HAP-1 (cell line): ENCODE data around the gene NOL9.
"Not testable (repeated sequence)": the region's sequence is repeated elsewhere in the genome, so short reads cannot be mapped to it uniquely, and the experiment has no call there.

Experiments
- DNase-seq, 2 experiments: peaks; one replicate each; pipeline ENCODE4 v3.0.0-alpha.2; 2016 to 2020; ENCODE audit warnings: low spot score in 2 of 2
- H3K27me3 ChIP-seq: fragments of 250-450 bp; sonication (Bioruptor Pico); 2 replicates; pipeline ENCODE4 v1.5.1; 2020; ENCODE audit warnings: low read depth, mild to moderate bottlenecking, moderate library complexity
- H3K36me3 ChIP-seq: fragments of 250-450 bp; sonication (Bioruptor Pico); replicated peaks from 2 replicates; pipeline ENCODE4 v1.5.1; 2020; ENCODE audit warnings: mild to moderate bottlenecking
- H3K4me1 ChIP-seq: fragments of 250-450 bp; sonication (Bioruptor Pico); 2 replicates; pipeline ENCODE4 v1.5.1; 2020; ENCODE audit warnings: mild to moderate bottlenecking
- H3K4me3 ChIP-seq: fragments of 250-450 bp; sonication (Bioruptor Pico); 2 replicates; pipeline ENCODE4 v1.5.1; 2020; ENCODE audit warnings: mild to moderate bottlenecking, moderate library complexity
- H3K9me3 ChIP-seq: fragments of 250-450 bp; sonication (Bioruptor Pico); 2 replicates; pipeline ENCODE4 v1.5.1; 2020; ENCODE audit warnings: mild to moderate bottlenecking, moderate library complexity
- in situ Hi-C: fragments of 300-500 bp; cut with MboI; formaldehyde crosslinking; loops from 3 replicates; pipeline ENCODE4 v1.14.3; 2020; ENCODE audit warnings: low sequenced_read_pairs, inconsistent platforms, mixed read lengths

NOL9 gene

GRCh38 chr1:6554031-6554906, at the start of gene NOL9:
Gene NOL9 (minus strand): TSS chr1:6554513. CDS start chr1:6554502, 11 bp downstream.
- Histone ChIP-seq H3K4me3 (peak within 1 kb of the TSS; percentile 98), H3K9me3 (no peaks in the 10 kb centered on the region)

GRCh38 chr1:6603238-6603914, 49.1 kb upstream of the NOL9 start:
- no peak for DNase-seq
- Histone ChIP-seq H3K36me3 (peaks cover 10% of the 10 kb centered on the region), H3K27me3 (no peaks in the 10 kb centered on the region), H3K9me3 (no peaks in the 10 kb centered on the region), H3K4me3 (peak overlapping the region; percentile 71), H3K4me1 (peaks cover 9% of the 10 kb centered on the region)
- in situ Hi-C loops = no loop called here

More at GRCh38 chr1:6554031-6554906, at the start of gene NOL9:
- Histone ChIP-seq H3K27me3 (no peaks in the 10 kb centered on the region), H3K36me3 (peaks cover 26% of the 10 kb centered on the region), H3K4me1 (peaks cover 4% of the 10 kb centered on the region; the same call in 1 of the 2 replicates)
- peak; percentile 88 to 96 for DNase-seq
- in situ Hi-C loops = no loop called here

- peak within 1 kb of the TSS; percentile 71 for H3K4me3 ChIP-seq
- DNase-seq = peak; percentile 79 to 84
- H3K36me3 ChIP-seq = peaks cover 16% of the 10 kb centered on the region
- in situ Hi-C loops = no loop called here
- no peaks in the 10 kb centered on the region for H3K9me3 ChIP-seq
- H3K27me3 ChIP-seq = no peaks in the 10 kb centered on the region
- H3K4me1 ChIP-seq = peaks cover 9% of the 10 kb centered on the region
Observed at GRCh38 chr1:6602669-6603237, 48.4 kb upstream of the NOL9 start, which contains the start of gene KLHL21. Gene KLHL21 (minus strand): TSS chr1:6602869. CDS start chr1:6602817, 52 bp downstream.

GRCh38 chr1:6601923-6602668, 47.8 kb upstream of the NOL9 start:
- in situ Hi-C loops = no loop called here
- Histone ChIP-seq H3K4me3 (peak overlapping the region; percentile 71), H3K4me1 (peaks cover 9% of the 10 kb centered on the region), H3K9me3 (no peaks in the 10 kb centered on the region), H3K27me3 (no peaks in the 10 kb centered on the region), H3K36me3 (peaks cover 23% of the 10 kb centered on the region)
- DNase-seq = peak in 1 of 2 experiments; percentile 44

GRCh38 chr1:6601049-6601922, 47.0 kb upstream of the NOL9 start:
- peaks cover 9% of the 10 kb centered on the region for H3K4me1 ChIP-seq
- DNase-seq = peak; percentile 51 to 58
- H3K9me3 ChIP-seq = no peaks in the 10 kb centered on the region
- H3K4me3 ChIP-seq = peak overlapping the region; percentile 71
- peaks cover 31% of the 10 kb centered on the region for H3K36me3 ChIP-seq
- no peaks in the 10 kb centered on the region for H3K27me3 ChIP-seq
- in situ Hi-C loops = no loop called here

- in situ Hi-C loops = no loop called here
- Histone ChIP-seq H3K9me3 (no peaks in the 10 kb centered on the region), H3K4me1 (peaks cover 9% of the 10 kb centered on the region), H3K27me3 (no peaks in the 10 kb centered on the region), H3K36me3 (peaks cover 39% of the 10 kb centered on the region), H3K4me3 (peak overlapping the region; percentile 71)
- DNase-seq = peak; percentile 32 to 67
Observed at GRCh38 chr1:6600410-6601048, 46.2 kb upstream of the NOL9 start.

- peak overlapping the region; percentile 71 for H3K4me3 ChIP-seq
- DNase-seq, H3K9me3 ChIP-seq, in situ Hi-C loops, H3K4me1 ChIP-seq, H3K27me3 ChIP-seq: not testable (repeated sequence)
- peaks cover 44% of the 10 kb centered on the region for H3K36me3 ChIP-seq
Observed at GRCh38 chr1:6599991-6600390, 45.7 kb upstream of the NOL9 start.

GRCh38 chr1:6599141-6599975, 45.0 kb upstream of the NOL9 start:
- H3K4me1 ChIP-seq = peaks cover 9% of the 10 kb centered on the region
- peaks cover 46% of the 10 kb centered on the region for H3K36me3 ChIP-seq
- H3K27me3 ChIP-seq = no peaks in the 10 kb centered on the region
- in situ Hi-C loops = no loop called here
- DNase-seq = no peak
- peak overlapping the region; percentile 71 for H3K4me3 ChIP-seq
- H3K9me3 ChIP-seq = no peaks in the 10 kb centered on the region

GRCh38 chr1:6597777-6598131, 43.4 kb upstream of the NOL9 start:
- Histone ChIP-seq H3K27me3 (no peaks in the 10 kb centered on the region), H3K9me3 (no peaks in the 10 kb centered on the region), H3K4me3 (no peak overlapping the region), H3K4me1 (peaks cover 3% of the 10 kb centered on the region), H3K36me3 (peaks cover 59% of the 10 kb centered on the region)
- in situ Hi-C loops = no loop called here
- DNase-seq = no peak

- Histone ChIP-seq H3K27me3 (no peaks in the 10 kb centered on the region), H3K36me3 (peaks cover 59% of the 10 kb centered on the region), H3K4me3 (no peak overlapping the region), H3K9me3 (no peaks in the 10 kb centered on the region), H3K4me1 (peaks cover 3% of the 10 kb centered on the region)
- in situ Hi-C loops = no loop called here
- DNase-seq = no peak
Observed at GRCh38 chr1:6596886-6597776, 42.8 kb upstream of the NOL9 start.

GRCh38 chr1:6596351-6596750, 42.0 kb upstream of the NOL9 start:
- Histone ChIP-seq H3K27me3 (no peaks in the 10 kb centered on the region), H3K4me3 (no peak overlapping the region), H3K4me1 (peaks cover 3% of the 10 kb centered on the region), H3K36me3 (peaks cover 59% of the 10 kb centered on the region), H3K9me3 (no peaks in the 10 kb centered on the region)
- DNase-seq = no peak
- in situ Hi-C loops = no loop called here
